Stimulated activated CD4-positive, alpha-beta T cell treated with anti-CD3 and anti-CD28 coated beads, Interleukin-2, amount 100 ng/mL, for 4 hours (primary cell): Measurements from ENCODE around the gene ARCN1.

Source experiments
- DNase-seq: peaks from one replicate; pipeline ENCODE4 v3.0.0-alpha.2; 2020; ENCODE audit warnings: low read depth

Gene ARCN1

GRCh38 chr11:118572061-118572980, at the start of gene ARCN1:
Gene ARCN1, plus strand, starts transcription at chr11:118572409. Its CDS starts 139 bp downstream, at chr11:118572548.
- DNase-seq = peak; percentile 68

- DNase-seq = no peak
Observed at GRCh38 chr11:118522571-118523072, 49.6 kb upstream of the ARCN1 start.

- DNase-seq = no peak
Observed at GRCh38 chr11:118524356-118524755, 47.9 kb upstream of the ARCN1 start.

- DNase-seq = no peak
Observed at GRCh38 chr11:118524757-118525470, 47.3 kb upstream of the ARCN1 start.

GRCh38 chr11:118526688-118527087, 45.5 kb upstream of the ARCN1 start:
- DNase-seq = no peak

DNA sequence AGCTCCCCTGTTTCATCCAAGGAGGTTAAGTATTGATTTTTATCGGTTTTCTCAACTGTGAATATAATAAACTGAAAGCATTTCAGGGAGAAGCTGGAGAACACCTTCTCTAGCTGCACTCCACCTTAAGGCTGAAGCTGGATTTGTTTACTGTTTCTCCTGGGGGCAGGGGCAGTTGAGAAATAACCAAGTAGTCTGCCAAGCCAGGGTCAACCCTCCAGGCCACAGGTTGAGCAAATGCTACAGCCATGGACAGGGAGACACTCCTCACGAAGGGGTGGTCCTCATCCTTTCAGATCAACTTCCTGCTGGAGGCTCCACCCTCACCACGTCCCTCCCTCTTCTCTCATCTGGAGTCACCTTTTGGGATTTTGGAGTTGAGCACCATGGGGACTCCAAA, 45.1 kb upstream of the ARCN1 start, which contains the start of gene TTC36:
Gene TTC36, plus strand, starts transcription at position 366 of the 400 bp plus-strand sequence. Its CDS starts 21 bp downstream, at position 387.
- no peak for DNase-seq

GRCh38 chr11:118528511-118528910, 43.7 kb upstream of the ARCN1 start:
- DNase-seq = no peak

DNA sequence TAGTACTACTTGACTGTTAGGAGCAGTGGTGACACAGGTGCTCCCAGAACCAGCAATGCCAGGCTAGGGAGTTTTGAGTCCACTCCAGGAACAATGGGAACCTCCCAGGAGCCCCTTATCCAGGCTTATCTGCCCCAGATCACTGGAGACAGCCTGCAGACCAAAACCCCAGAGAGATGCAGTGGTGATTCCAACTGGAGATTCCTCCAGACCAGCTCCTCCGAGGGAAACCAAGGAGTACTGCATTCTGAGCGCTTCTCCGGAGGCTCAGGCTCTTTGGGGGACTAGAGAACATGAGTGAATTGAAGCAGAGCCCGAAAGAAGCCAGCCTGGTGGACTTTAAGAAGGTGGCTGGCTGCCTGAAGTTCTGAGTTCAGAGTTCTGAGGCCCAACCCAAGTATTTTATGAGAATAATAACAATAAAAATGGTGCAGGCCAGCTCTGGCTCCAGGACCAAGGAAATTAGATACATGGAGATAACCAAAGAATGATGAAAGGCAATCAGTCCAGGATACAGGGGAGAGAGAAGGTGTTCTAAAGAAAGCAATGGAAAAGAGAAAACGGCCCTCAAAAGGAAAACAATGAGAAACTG, 42.5 kb upstream of the ARCN1 start:
- no peak for DNase-seq

DNA sequence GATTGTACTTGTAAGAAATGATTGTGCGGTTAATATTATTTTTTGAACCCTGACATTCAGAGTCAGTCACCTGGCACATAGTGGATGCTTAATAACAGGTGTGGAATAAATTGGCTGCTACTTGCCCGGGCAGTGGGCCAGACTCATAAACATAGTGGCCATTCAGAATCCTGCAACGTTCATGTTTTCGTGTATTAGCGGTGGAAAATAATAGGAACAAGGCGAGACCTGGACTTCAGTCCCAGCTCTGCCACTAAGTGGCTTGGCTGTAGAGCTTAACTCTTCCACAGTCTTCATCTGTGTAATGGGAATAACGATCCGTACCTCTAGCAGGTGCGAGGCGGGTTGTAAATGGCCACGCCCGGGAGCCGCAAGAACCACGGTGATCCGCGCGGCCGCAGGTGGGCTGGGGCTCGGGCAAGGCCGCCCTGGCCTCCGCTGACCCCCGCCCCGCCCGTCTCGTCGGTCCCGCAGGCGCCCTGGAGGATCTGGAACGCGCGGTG, 42.0 kb upstream of the ARCN1 start:
- no peak for DNase-seq

GRCh38 chr11:118530683-118531596, 41.3 kb upstream of the ARCN1 start, which contains the start of gene TMEM25:
Gene TMEM25, plus strand, starts transcription at chr11:118531192. Its CDS starts 610 bp downstream, at chr11:118531802.
- peak; percentile 69 for DNase-seq

GRCh38 chr11:118531597-118532084, 40.6 kb upstream of the ARCN1 start:
- DNase-seq = no peak

DNA sequence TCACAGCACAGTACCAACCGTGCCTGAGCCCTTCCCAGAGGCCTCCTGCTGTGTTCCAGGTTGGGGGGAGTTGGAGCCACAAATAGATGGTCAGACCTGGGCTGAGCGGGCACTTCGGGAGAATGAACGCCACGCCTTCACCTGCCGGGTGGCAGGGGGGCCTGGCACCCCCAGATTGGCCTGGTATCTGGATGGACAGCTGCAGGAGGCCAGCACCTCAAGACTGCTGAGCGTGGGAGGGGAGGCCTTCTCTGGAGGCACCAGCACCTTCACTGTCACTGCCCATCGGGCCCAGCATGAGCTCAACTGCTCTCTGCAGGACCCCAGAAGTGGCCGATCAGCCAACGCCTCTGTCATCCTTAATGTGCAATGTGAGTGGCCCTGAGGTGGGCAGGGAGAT, 40.1 kb upstream of the ARCN1 start:
- no peak for DNase-seq

- DNase-seq = no peak
Observed at GRCh38 chr11:118532852-118533768, 39.1 kb upstream of the ARCN1 start.

DNA sequence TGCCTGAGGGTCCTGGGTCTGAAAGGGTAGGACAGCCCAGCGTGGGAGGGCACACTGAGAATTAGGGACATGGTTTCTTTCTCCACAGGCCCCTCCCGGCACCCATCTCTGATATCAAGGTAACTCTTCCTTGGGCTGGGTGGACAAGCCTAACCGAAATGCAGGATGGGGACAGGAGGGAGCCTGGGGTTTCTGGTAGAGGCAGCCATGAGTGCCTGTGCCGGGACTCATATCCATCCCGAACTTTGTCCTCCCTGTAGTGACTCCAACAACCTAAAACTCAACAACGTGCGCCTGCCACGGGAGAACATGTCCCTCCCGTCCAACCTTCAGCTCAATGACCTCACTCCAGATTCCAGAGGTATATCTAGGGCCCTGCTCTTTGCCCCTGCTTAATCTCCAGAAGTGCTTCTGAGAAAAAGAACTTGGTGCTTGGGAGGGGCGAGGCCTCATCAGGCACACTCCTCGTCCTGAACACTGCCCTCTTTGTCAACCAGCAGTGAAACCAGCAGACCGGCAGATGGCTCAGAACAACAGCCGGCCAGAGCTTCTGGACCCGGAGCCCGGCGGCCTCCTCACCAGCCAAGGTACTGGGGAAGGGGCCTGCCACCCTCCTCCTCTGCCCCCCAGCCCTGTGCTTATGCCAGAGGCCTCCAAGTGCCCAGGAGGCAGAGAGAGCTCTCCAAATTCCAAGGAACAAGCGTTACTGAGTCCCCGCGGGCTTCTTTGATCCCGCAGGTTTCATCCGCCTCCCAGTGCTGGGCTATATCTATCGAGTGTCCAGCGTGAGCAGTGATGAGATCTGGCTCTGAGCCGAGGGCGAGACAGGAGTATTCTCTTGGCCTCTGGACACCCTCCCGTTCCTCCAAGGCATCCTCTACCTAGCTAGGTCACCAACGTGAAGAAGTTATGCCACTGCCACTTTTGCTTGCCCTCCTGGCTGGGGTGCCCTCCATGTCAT, 38.2 kb upstream of the ARCN1 start:
- DNase-seq = no peak

DNA sequence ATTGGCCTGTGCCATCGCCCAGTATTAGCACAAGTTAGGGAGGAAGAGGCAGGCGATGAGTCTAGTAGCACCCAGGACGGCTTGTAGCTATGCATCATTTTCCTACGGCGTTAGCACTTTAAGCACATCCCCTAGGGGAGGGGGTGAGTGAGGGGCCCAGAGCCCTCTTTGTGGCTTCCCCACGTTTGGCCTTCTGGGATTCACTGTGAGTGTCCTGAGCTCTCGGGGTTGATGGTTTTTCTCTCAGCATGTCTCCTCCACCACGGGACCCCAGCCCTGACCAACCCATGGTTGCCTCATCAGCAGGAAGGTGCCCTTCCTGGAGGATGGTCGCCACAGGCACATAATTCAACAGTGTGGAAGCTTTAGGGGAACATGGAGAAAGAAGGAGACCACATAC, 36.9 kb upstream of the ARCN1 start:
- no peak for DNase-seq

DNA sequence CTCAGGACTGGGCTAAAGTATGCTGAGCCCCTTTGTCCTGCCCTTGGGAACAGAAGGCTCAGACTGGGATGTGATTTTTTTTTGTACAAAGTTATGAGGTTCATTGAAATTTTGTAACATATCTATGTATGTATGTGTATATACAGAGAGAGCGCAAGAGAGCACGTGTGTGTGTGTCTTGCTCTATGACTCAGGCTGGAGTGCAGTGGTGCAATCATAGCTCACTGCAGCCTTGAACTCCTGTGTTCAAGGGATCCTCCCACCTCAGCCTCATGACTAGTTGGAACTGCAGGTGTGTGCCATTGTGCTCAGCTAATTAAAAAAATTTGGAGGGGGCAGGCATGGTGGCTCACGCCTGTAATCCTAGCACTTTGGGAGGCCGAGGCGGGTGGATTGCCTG, 35.5 kb upstream of the ARCN1 start:
- no peak for DNase-seq

DNA sequence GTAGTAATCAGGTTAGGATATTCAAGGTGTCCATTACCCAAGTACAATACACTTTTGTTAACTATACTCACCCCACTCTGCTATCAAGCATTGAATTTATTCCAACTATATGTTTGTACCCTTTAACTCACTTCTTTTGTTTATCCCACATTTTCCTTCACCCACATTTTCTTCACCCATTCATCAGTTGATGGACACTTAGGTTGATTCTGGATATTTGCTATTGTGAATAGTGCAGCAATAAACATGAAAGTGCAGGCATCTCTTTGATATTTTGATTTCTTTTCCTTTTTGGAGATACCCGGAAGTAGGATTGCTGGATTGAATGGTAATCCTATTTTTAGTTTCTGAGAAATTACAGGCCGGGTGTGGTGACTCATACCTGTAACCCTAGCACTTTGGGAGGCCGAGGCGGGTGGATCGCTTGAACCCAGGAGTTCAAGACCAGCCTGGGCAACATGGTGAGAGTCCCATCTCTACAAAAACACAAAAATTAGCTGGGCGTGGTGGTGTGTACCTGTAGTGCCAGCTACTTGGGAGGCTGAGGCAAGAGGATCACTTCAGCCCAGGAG, 34.7 kb upstream of the ARCN1 start:
- DNase-seq = no peak

DNA sequence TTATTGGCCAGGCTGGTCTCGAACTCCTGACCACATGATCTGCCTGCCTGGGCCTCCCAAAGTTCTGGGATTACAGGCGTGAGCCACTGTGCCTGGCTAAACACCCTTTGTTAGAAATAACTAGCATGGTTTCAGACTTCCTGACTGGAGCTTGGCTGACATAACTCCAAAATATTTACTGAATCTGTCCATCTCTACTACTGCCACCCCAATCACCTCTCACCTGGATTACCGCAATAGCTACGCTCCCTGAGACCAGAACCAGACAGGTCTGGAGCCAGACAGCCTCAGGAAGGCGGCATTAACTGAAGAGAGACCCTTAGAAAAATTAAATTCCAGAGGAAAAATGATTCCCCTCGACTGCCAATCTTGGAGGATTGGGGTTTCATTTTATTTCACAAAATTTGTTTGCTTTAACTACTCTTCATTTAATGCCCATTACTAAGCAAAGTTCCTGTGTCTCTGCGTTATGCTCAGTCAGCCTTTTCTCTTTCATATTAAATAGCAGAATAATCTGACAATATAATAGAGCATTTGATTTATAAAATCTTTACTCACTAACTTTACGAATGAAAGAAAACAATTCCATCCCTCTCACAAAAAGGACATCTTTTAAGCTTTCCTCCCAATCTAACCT, 28.1 kb upstream of the ARCN1 start:
- DNase-seq = no peak
